Osteocyte (in vitro differentiated cells): ENCODE measurements around the gene OR52E4. TPM values are rescaled to one million over a fixed set of nuclear protein-coding genes. Genes with fewer than 3 reads are reported as not detected.

Source experiments
- DNase-seq: peaks from one replicate; pipeline ENCODE4 v3.0.0; 2021; ENCODE audit warnings: mixed read lengths; ENCODE audit not compliant: unreplicated experiment; ENCODE audit errors: extremely low spot score
- H3K27ac Mint-ChIP-seq: one replicate; pipeline ENCODE4 v1.8.0; 2021; ENCODE audit warnings: mild to moderate bottlenecking, mixed read lengths; ENCODE audit not compliant: unreplicated experiment
- H3K27me3 Mint-ChIP-seq: one replicate; pipeline ENCODE4 v1.8.0; 2021; ENCODE audit warnings: mixed read lengths; ENCODE audit not compliant: unreplicated experiment
- H3K36me3 Mint-ChIP-seq: one replicate; pipeline ENCODE4 v1.8.0; 2021; ENCODE audit warnings: mixed read lengths; ENCODE audit not compliant: unreplicated experiment
- H3K4me1 Mint-ChIP-seq: one replicate; pipeline ENCODE4 v1.8.0; 2021; ENCODE audit warnings: mixed read lengths; ENCODE audit not compliant: unreplicated experiment
- H3K4me3 Mint-ChIP-seq: one replicate; pipeline ENCODE4 v1.8.0; 2021; ENCODE audit warnings: mild to moderate bottlenecking, moderate library complexity, mixed read lengths; ENCODE audit not compliant: unreplicated experiment
- H3K9me3 Mint-ChIP-seq: one replicate; pipeline ENCODE4 v1.8.0; 2021; ENCODE audit warnings: mixed read lengths; ENCODE audit not compliant: unreplicated experiment
- CTCF ChIP-seq: fragments of 200-600 bp; sonication (generic); IDR thresholded peaks from 2 replicates; pipeline ENCODE4 v1.5.0; 2021; ENCODE audit warnings: antibody characterized with exemption, mild to moderate bottlenecking, moderate library complexity
- total RNA-seq: library from RNA; stranded (reverse); gene quantifications from 2 replicates; pipeline ENCODE4 v1.2.1, GENCODE V29; 2021

Gene OR52E4
- total RNA-seq, 1 donor from 2014 or later: not detected

- no peaks in the 10 kb centered on the region for H3K9me3 Mint-ChIP-seq
- H3K4me1 Mint-ChIP-seq: no peaks in the 10 kb centered on the region
- no peak within 1 kb of the TSS for H3K4me3 Mint-ChIP-seq
- no peaks in the 10 kb centered on the region for H3K36me3 Mint-ChIP-seq
- TF ChIP-seq CTCF: no peak
- H3K27ac Mint-ChIP-seq: no peak within 1 kb of the TSS
- H3K27me3 Mint-ChIP-seq: peaks cover under 1% of the 10 kb centered on the region
- no peak for DNase-seq
Observed at GRCh38 chr11:5892908-5893307, 12.5 kb downstream of the OR52E4 start, which contains the start of gene OR52E5. Gene OR52E5, plus strand, starts transcription at chr11:5893208. Its CDS starts 7,569 bp downstream, at chr11:5900777.

GRCh38 chr11:5899534-5899933 is 19.1 kb downstream of the OR52E4 start:
- H3K4me3 Mint-ChIP-seq: no peak overlapping the region
- DNase-seq: no peak

GRCh38 chr11:5910540-5910939 is 30.1 kb downstream of the OR52E4 start:
- Mint-ChIP-seq H3K9me3 (peaks cover 5% of the 10 kb centered on the region), H3K36me3 (no peaks in the 10 kb centered on the region), H3K4me1 (no peaks in the 10 kb centered on the region), H3K27ac (no peak overlapping the region), H3K27me3 (no peaks in the 10 kb centered on the region), H3K4me3 (no peak overlapping the region)
- no peak for DNase-seq
- TF ChIP-seq CTCF: no peak

More at GRCh38 chr11:5899534-5899933, 19.1 kb downstream of the OR52E4 start:
- Mint-ChIP-seq H3K9me3 (no peaks in the 10 kb centered on the region), H3K36me3 (no peaks in the 10 kb centered on the region), H3K27me3 (peaks cover 4% of the 10 kb centered on the region), H3K4me1 (no peaks in the 10 kb centered on the region), H3K27ac (no peak overlapping the region)
- TF ChIP-seq CTCF: no peak

- no peak for TF ChIP-seq CTCF
- peaks cover 34% of the 10 kb centered on the region for H3K9me3 Mint-ChIP-seq
Observed at GRCh38 chr11:5922749-5923426, 42.5 kb downstream of the OR52E4 start.

GRCh38 chr11:5923427-5923776 is 43.0 kb downstream of the OR52E4 start:
- Mint-ChIP-seq H3K4me1 (no peaks in the 10 kb centered on the region), H3K9me3 (peaks cover 36% of the 10 kb centered on the region), H3K4me3 (no peak overlapping the region), H3K27ac (no peak overlapping the region), H3K27me3 (no peaks in the 10 kb centered on the region), H3K36me3 (no peaks in the 10 kb centered on the region)
- no peak for TF ChIP-seq CTCF
- DNase-seq: no peak

More at GRCh38 chr11:5922749-5923426, 42.5 kb downstream of the OR52E4 start:
- Mint-ChIP-seq H3K36me3 (no peaks in the 10 kb centered on the region), H3K27me3 (no peaks in the 10 kb centered on the region), H3K4me3 (no peak overlapping the region), H3K27ac (no peak overlapping the region), H3K4me1 (no peaks in the 10 kb centered on the region)
- no peak for DNase-seq
